ENCODE data around the gene STXBP5. TPM values are rescaled to one million over a fixed set of nuclear protein-coding genes. Genes with fewer than 3 reads are reported as not detected.

STXBP5 gene
- total RNA-seq, 4 donors from 2014 or later = 78.4 to 115 (median 90.7) TPM

DNA sequence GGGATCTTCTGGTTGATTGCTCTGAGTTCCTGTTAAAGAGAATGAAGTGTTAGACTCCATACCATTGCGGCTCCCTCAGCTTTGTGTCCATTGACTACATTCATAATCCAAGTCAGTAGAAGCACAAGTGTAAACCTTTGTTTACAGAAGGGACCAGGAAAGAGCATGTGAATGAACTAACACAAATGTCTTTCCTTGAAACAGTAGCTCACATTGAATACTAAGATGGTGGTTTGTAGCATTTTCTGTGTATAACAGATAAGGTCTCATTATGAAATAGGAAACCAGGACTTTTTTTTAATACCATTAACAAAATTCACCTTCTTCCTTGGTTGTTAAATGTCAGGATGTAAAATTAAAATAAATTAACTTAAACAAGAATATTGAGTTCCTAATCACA lies 8.4 kb downstream of the STXBP5 start:
- Histone ChIP-seq H3K27me3 (no peaks in the 10 kb centered on the region), H3K4me1 (no peaks in the 10 kb centered on the region)

DNA sequence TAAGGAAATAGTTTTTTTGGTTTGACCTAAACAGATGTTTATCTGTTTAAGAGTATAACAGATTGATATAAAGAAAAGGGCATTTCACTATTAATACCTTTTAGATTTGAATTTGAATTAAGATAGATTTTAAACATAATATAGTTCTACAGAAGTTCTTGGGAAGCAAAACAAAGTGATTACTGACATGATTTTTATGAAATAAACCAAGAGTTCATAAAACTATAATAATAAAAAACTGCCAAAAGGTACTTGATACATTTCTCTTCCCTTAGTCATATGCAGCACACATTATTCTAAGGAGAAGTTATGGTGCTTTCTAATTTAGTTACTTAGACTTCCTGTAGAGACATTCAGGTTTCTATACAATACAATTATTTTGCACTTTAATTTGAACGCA lies 9.6 kb downstream of the STXBP5 start:
- DNase-seq = no peak
- H3K4me1 ChIP-seq = no peaks in the 10 kb centered on the region
- no peak overlapping the region for H3K4me3 ChIP-seq
- no peaks in the 10 kb centered on the region for H3K36me3 ChIP-seq
- H3K27me3 ChIP-seq = no peaks in the 10 kb centered on the region
- no peak overlapping the region for H3K27ac ChIP-seq
- H3K9me3 ChIP-seq = no peaks in the 10 kb centered on the region
- TF ChIP-seq, protein P1, sequence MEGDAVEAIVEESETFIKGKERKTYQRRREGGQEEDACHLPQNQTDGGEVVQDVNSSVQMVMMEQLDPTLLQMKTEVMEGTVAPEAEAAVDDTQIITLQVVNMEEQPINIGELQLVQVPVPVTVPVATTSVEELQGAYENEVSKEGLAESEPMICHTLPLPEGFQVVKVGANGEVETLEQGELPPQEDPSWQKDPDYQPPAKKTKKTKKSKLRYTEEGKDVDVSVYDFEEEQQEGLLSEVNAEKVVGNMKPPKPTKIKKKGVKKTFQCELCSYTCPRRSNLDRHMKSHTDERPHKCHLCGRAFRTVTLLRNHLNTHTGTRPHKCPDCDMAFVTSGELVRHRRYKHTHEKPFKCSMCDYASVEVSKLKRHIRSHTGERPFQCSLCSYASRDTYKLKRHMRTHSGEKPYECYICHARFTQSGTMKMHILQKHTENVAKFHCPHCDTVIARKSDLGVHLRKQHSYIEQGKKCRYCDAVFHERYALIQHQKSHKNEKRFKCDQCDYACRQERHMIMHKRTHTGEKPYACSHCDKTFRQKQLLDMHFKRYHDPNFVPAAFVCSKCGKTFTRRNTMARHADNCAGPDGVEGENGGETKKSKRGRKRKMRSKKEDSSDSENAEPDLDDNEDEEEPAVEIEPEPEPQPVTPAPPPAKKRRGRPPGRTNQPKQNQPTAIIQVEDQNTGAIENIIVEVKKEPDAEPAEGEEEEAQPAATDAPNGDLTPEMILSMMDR (IDR thresholded peaks at IDR 0.05) = no peak
- TF ChIP-seq POLR2A (IDR thresholded peaks at IDR 0.05) = no peak

More for the DNA sequence above, 8.4 kb downstream of the STXBP5 start:
- Histone ChIP-seq H3K4me3 (no peak overlapping the region), H3K27ac (no peak overlapping the region), H3K9me3 (no peaks in the 10 kb centered on the region), H3K36me3 (no peaks in the 10 kb centered on the region)
- DNase-seq = no peak
- TF ChIP-seq POLR2A (IDR thresholded peaks at IDR 0.05) = no peak
- TF ChIP-seq, protein P1 (IDR thresholded peaks at IDR 0.05) = no peak

DNA sequence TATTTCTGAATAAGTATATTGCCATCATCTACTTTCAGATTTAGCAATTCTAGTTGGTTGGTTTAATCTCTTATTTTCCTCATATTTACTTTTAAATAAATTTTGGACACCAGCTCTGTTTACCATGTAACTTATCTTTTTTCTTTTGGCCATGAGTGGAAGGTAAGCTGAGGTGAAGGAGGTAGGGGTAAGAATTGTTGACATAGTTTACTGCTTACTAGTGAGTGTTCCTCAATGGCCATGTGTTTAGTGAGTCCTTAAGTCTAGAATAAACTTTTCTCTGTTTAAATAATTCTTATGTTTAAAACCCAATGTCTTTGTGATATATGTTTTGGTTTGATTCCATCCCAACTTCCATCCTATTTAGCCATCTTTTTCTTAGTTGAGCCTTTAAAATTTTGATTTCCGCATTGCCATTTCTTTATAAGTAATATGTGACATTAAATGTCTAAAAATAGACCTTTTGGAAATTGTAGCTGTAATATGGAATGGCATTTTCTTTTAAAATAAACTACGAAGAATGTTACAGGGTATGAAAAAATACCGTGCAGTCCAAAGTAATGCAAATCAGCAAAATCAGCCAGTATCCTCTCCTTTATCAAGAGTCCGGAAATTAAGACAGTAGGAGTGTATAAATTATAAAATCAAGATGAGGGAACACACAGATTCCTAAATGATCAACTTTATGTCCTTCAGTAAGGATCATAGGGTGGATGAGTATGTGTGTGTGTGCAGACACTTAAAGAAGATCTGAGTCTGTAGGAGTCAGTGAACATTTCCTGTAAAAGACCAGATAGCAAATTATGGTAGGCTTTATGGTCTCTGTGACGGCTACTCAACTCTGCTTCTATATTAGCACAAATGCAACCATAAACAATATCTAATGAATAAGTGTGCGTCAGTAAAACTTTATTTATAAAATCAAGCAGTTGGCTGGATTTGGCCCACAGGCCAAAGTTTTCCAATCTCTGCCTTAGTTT lies 10.3 kb downstream of the STXBP5 start:
- Histone ChIP-seq H3K36me3 (no peaks in the 10 kb centered on the region), H3K4me1 (no peaks in the 10 kb centered on the region), H3K27ac (no peak overlapping the region), H3K9me3 (no peaks in the 10 kb centered on the region), H3K4me3 (no peak overlapping the region), H3K27me3 (no peaks in the 10 kb centered on the region)
- DNase-seq = no peak
- TF ChIP-seq POLR2A (IDR thresholded peaks at IDR 0.05) = no peak
- TF ChIP-seq, protein P1 (IDR thresholded peaks at IDR 0.05) = no peak

DNA sequence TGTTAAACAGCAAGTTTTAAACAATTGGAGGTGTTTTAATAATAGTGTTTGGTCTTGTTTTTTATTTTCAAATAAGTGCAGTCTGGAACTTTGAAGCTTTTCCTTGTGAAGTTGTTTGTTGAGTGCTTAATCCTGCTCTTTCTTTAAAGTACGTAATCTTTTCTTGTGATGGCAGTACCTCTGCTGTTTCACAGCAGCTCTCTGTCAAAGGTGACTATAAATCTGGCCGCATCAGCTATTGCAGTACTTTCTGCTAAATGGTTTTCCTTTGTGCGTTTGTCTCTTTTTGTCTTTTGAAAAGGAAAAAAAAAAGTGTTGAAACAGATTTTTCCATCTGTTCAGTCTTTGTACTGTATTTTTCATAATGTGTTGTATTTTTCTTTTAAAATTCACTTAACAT lies 12.7 kb downstream of the STXBP5 start:
- no peaks in the 10 kb centered on the region for H3K27me3 ChIP-seq

DNA sequence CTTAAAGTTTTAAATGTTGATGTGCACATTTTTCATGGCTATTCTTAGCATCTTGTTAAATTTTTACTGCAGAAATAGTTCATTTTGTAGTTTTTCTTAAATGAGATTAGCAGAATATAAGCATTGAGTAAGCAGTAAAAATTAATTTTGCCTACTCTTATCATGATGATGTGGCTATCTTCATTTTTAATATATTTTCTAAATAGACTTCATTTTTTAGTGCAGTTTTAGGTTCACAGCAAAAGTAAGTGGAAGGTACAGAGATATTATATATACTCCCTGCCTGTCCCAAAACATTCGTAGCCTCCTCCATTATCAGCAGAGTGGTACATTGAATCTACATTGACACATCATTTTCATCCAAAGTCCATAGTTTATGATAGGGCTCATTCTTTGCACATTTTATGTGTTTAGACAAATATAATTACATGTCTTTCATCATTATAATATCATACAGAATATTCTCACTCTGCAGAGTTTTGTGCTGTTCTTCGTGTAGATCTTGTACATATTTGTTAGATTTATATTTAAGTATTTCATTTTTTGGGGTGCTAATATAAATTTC lies 13.7 kb downstream of the STXBP5 start:
- H3K9me3 ChIP-seq = no peaks in the 10 kb centered on the region
- H3K36me3 ChIP-seq = no peaks in the 10 kb centered on the region
- DNase-seq = no peak
- TF ChIP-seq, protein P1 (IDR thresholded peaks at IDR 0.05) = no peak
- no peak for TF ChIP-seq POLR2A (IDR thresholded peaks at IDR 0.05)
- no peaks in the 10 kb centered on the region for H3K27me3 ChIP-seq
- H3K27ac ChIP-seq = no peak overlapping the region
- H3K4me1 ChIP-seq = peaks cover 0 to 18% (median 0%) of the 10 kb centered on the region in 4 donors
- H3K4me3 ChIP-seq = no peak overlapping the region

More for the DNA sequence above, 12.7 kb downstream of the STXBP5 start:
- no peak overlapping the region for H3K4me3 ChIP-seq
- H3K27ac ChIP-seq = no peak overlapping the region
- H3K4me1 ChIP-seq = peaks cover 0 to 9% (median 0%) of the 10 kb centered on the region in 4 donors
- H3K9me3 ChIP-seq = no peaks in the 10 kb centered on the region
- TF ChIP-seq POLR2A (IDR thresholded peaks at IDR 0.05) = no peak
- TF ChIP-seq, protein P1 (IDR thresholded peaks at IDR 0.05) = no peak
- no peak for DNase-seq
- H3K36me3 ChIP-seq = no peaks in the 10 kb centered on the region
